ENCODE measurements around the gene MAST1. TPM values are rescaled to one million over a fixed set of nuclear protein-coding genes. Genes with fewer than 3 reads are reported as not detected.
A peak's percentile ranks its signal among the peaks of the same experiment; 100 is the strongest.

MAST1 gene
- total and polyA plus RNA-seq, 2 experiments from 2014 or later: 13.9 to 19.9 TPM

GRCh38 chr19:12858041-12858928, 20.0 kb downstream of the MAST1 start:
- Histone ChIP-seq H3K27me3 (ENCODE audit: insufficient read depth) (no peaks in the 10 kb centered on the region), H3K27ac (ENCODE audit: low read depth) (no peak overlapping the region), H2AFZ (no peak overlapping the region), H3F3A (replicated peaks; ENCODE audit: low read depth) (0 out of 2 replicates have a peak, but pooled peaks cover 3% of the 10 kb centered on the region), H3K4me1 (ENCODE audit: insufficient read depth) (no peaks in the 10 kb centered on the region), H3K36me3 (ENCODE audit: insufficient read depth) (no peaks in the 10 kb centered on the region), H3K9me2 (ENCODE audit: insufficient read depth) (no peaks in the 10 kb centered on the region), H3K4me2 (no peak overlapping the region), H3K79me2 (replicated peaks; ENCODE audit: insufficient read depth) (no peaks in the 10 kb centered on the region), H3K4me3 (no peak overlapping the region), H4K20me1 (replicated peaks; ENCODE audit: insufficient read depth) (no peaks in the 10 kb centered on the region; the same call in 1 of the 2 replicates)
- no peaks in the 10 kb centered on the region; the same call in 1 of the 3 replicates for H3K9me3 Mint-ChIP-seq
- peaks cover 4% of the 10 kb centered on the region for H3K27me3 Mint-ChIP-seq (ENCODE audit: insufficient read depth, low read depth, poor library complexity)
- peaks cover 47% of the 10 kb centered on the region for H3K36me3 Mint-ChIP-seq (ENCODE audit: low read depth)
- peak; percentile 41 for DNase-seq (ENCODE audit: low spot score)
- H3K4me1 Mint-ChIP-seq: no peaks in the 10 kb centered on the region
- no peak overlapping the region for H3K27ac Mint-ChIP-seq
- H3K4me3 Mint-ChIP-seq: no peak overlapping the region; the same call in 2 of the 3 replicates
- no peak; the same call in 2 of the 3 replicates for ATAC-seq
- TF ChIP-seq, protein P1, sequence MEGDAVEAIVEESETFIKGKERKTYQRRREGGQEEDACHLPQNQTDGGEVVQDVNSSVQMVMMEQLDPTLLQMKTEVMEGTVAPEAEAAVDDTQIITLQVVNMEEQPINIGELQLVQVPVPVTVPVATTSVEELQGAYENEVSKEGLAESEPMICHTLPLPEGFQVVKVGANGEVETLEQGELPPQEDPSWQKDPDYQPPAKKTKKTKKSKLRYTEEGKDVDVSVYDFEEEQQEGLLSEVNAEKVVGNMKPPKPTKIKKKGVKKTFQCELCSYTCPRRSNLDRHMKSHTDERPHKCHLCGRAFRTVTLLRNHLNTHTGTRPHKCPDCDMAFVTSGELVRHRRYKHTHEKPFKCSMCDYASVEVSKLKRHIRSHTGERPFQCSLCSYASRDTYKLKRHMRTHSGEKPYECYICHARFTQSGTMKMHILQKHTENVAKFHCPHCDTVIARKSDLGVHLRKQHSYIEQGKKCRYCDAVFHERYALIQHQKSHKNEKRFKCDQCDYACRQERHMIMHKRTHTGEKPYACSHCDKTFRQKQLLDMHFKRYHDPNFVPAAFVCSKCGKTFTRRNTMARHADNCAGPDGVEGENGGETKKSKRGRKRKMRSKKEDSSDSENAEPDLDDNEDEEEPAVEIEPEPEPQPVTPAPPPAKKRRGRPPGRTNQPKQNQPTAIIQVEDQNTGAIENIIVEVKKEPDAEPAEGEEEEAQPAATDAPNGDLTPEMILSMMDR (conservative IDR thresholded peaks at IDR 0.05; ENCODE audit: low read depth in 2 of 2): peak in 1 of 2 experiments; percentile 12; a peak in 1 of 4 replicates
- no peak for TF ChIP-seq ETS1 (IDR thresholded peaks at IDR 0.05)
- no peak for TF ChIP-seq ZNF331 (CRISPR knock-in tag; IDR thresholded peaks at IDR 0.05; ENCODE audit: low read depth)
- TF ChIP-seq POLR2AphosphoS5 (IDR thresholded peaks at IDR 0.05; ENCODE audit: low read depth): no peak

- H3K9me2 ChIP-seq (ENCODE audit: insufficient read depth): no peaks in the 10 kb centered on the region
- no peaks in the 10 kb centered on the region for H3K36me3 ChIP-seq (ENCODE audit: insufficient read depth)
- H3K4me3 ChIP-seq: no peak overlapping the region
- H3F3A ChIP-seq (replicated peaks; ENCODE audit: low read depth): peaks cover 3% of the 10 kb centered on the region; the same call in 1 of the 2 replicates
- peaks cover 4% of the 10 kb centered on the region for H3K27me3 Mint-ChIP-seq (ENCODE audit: insufficient read depth, low read depth, poor library complexity)
- H3K27ac ChIP-seq (ENCODE audit: low read depth): no peak overlapping the region
- H3K4me2 ChIP-seq: no peak overlapping the region
- H3K36me3 Mint-ChIP-seq (ENCODE audit: low read depth): peaks cover 44% of the 10 kb centered on the region
- H3K9me3 Mint-ChIP-seq: no peaks in the 10 kb centered on the region; the same call in 1 of the 3 replicates
- DNase-seq (ENCODE audit: low spot score): no peak
- peaks cover 1% of the 10 kb centered on the region; the same call in 2 of the 3 replicates for H3K4me1 Mint-ChIP-seq
- no peak for ATAC-seq
- H2AFZ ChIP-seq: no peak overlapping the region
- H4K20me1 ChIP-seq (replicated peaks; ENCODE audit: insufficient read depth): no peaks in the 10 kb centered on the region; the same call in 1 of the 2 replicates
- no peaks in the 10 kb centered on the region for H3K79me2 ChIP-seq (replicated peaks; ENCODE audit: insufficient read depth)
- no peak overlapping the region for H3K4me3 Mint-ChIP-seq
- H3K27ac Mint-ChIP-seq: no peak overlapping the region
- H3K27me3 ChIP-seq (ENCODE audit: insufficient read depth): no peaks in the 10 kb centered on the region
- no peaks in the 10 kb centered on the region for H3K4me1 ChIP-seq (ENCODE audit: insufficient read depth)
- TF ChIP-seq ETS1 (IDR thresholded peaks at IDR 0.05) (no peak), JUNB (IDR thresholded peaks at IDR 0.05; ENCODE audit: unreplicated experiment) (no peak)
- TF ChIP-seq, protein P1 (conservative IDR thresholded peaks at IDR 0.05; ENCODE audit: low read depth in 2 of 2): no peak
- TF ChIP-seq, protein P2, sequence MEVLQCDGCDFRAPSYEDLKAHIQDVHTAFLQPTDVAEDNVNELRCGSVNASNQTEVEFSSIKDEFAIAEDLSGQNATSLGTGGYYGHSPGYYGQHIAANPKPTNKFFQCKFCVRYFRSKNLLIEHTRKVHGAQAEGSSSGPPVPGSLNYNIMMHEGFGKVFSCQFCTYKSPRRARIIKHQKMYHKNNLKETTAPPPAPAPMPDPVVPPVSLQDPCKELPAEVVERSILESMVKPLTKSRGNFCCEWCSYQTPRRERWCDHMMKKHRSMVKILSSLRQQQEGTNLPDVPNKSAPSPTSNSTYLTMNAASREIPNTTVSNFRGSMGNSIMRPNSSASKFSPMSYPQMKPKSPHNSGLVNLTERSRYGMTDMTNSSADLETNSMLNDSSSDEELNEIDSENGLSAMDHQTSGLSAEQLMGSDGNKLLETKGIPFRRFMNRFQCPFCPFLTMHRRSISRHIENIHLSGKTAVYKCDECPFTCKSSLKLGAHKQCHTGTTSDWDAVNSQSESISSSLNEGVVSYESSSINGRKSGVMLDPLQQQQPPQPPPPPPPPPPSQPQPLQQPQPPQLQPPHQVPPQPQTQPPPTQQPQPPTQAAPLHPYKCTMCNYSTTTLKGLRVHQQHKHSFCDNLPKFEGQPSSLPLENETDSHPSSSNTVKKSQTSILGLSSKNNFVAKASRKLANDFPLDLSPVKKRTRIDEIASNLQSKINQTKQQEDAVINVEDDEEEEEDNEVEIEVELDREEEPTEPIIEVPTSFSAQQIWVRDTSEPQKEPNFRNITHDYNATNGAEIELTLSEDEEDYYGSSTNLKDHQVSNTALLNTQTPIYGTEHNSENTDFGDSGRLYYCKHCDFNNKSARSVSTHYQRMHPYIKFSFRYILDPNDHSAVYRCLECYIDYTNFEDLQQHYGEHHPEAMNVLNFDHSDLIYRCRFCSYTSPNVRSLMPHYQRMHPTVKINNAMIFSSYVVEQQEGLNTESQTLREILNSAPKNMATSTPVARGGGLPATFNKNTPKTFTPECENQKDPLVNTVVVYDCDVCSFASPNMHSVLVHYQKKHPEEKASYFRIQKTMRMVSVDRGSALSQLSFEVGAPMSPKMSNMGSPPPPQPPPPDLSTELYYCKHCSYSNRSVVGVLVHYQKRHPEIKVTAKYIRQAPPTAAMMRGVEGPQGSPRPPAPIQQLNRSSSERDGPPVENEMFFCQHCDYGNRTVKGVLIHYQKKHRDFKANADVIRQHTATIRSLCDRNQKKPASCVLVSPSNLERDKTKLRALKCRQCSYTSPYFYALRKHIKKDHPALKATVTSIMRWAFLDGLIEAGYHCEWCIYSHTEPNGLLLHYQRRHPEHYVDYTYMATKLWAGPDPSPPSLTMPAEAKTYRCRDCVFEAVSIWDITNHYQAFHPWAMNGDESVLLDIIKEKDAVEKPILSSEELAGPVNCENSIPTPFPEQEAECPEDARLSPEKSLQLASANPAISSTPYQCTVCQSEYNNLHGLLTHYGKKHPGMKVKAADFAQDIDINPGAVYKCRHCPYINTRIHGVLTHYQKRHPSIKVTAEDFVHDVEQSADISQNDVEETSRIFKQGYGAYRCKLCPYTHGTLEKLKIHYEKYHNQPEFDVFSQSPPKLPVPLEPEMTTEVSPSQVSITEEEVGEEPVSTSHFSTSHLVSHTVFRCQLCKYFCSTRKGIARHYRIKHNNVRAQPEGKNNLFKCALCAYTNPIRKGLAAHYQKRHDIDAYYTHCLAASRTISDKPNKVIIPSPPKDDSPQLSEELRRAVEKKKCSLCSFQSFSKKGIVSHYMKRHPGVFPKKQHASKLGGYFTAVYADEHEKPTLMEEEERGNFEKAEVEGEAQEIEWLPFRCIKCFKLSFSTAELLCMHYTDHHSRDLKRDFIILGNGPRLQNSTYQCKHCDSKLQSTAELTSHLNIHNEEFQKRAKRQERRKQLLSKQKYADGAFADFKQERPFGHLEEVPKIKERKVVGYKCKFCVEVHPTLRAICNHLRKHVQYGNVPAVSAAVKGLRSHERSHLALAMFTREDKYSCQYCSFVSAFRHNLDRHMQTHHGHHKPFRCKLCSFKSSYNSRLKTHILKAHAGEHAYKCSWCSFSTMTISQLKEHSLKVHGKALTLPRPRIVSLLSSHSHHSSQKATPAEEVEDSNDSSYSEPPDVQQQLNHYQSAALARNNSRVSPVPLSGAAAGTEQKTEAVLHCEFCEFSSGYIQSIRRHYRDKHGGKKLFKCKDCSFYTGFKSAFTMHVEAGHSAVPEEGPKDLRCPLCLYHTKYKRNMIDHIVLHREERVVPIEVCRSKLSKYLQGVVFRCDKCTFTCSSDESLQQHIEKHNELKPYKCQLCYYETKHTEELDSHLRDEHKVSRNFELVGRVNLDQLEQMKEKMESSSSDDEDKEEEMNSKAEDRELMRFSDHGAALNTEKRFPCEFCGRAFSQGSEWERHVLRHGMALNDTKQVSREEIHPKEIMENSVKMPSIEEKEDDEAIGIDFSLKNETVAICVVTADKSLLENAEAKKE (CRISPR knock-in tag; IDR thresholded peaks at IDR 0.05): no peak
These were observed 21.2 kb downstream of the MAST1 start for GRCh38 chr19:12859546-12859945.

All from GM23338 (cell line).